ENCODE results near the gene CTTNBP2NL.

DNA sequence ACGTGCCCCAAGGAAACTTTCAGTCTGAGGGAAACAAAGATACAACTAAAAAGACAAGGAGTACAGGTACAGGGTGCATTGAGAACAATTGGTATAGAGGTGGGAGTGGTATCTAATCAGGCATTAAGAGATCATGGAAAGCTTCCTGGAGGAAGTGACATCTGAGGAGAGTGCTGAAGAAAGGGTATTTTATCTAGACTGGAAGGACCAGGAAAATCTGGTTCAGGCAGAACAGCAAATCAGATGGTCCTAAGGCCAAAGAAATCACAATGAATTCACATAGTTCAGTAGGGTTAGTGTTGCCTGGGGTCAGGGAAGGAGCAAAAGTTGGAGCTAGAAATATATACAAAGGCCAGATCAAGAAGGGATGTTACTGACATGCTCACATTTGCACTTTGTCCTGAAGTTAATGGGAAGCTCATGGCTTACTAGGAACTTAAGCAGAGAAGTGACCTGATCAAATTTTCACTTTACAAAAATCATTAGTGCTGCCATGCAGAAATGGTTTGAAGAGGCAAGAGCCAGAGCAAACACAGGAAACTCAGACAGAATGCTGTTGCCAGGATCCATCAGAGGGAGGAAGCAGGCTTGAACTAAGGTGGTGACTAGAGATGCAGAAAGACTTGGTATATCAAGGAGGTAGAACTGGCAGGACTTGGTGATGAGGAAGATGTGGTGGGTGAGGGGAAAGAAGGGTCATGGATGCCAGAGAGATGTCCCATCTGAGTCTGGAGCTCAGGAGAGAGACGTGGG, 14.5 kb upstream of the CTTNBP2NL start:
- TF ChIP-seq NFRKB (IDR thresholded peaks at IDR 0.05), result no peak
- TF ChIP-seq ZNF384 (IDR thresholded peaks at IDR 0.05), result no peak
- no peak for TF ChIP-seq SP1 (IDR thresholded peaks at IDR 0.05)
- TF ChIP-seq ELF4 (IDR thresholded peaks at IDR 0.05), result no peak
- TF ChIP-seq HDGF (IDR thresholded peaks at IDR 0.05; ENCODE audit: borderline replicate concordance), result no peak
- no peak for TF ChIP-seq ARNT (IDR thresholded peaks at IDR 0.05)
- no peak for TF ChIP-seq FOXM1 (IDR thresholded peaks at IDR 0.05; ENCODE audit: borderline replicate concordance)
- no peak for TF ChIP-seq FOXK2 (IDR thresholded peaks at IDR 0.05)
- TF ChIP-seq TARDBP (IDR thresholded peaks at IDR 0.05), result no peak

All from HEK293T (cell line).